Measurements from ENCODE around the gene DES. TPM values are rescaled to one million over a fixed set of nuclear protein-coding genes. Genes with fewer than 3 reads are reported as not detected.
"Not testable (repeated sequence)": the region's sequence is repeated elsewhere in the genome, so short reads cannot be mapped to it uniquely, and the experiment has no call there.

The DES gene
- polyA plus RNA-seq, 1 experiment, result 19.8 TPM

DNA sequence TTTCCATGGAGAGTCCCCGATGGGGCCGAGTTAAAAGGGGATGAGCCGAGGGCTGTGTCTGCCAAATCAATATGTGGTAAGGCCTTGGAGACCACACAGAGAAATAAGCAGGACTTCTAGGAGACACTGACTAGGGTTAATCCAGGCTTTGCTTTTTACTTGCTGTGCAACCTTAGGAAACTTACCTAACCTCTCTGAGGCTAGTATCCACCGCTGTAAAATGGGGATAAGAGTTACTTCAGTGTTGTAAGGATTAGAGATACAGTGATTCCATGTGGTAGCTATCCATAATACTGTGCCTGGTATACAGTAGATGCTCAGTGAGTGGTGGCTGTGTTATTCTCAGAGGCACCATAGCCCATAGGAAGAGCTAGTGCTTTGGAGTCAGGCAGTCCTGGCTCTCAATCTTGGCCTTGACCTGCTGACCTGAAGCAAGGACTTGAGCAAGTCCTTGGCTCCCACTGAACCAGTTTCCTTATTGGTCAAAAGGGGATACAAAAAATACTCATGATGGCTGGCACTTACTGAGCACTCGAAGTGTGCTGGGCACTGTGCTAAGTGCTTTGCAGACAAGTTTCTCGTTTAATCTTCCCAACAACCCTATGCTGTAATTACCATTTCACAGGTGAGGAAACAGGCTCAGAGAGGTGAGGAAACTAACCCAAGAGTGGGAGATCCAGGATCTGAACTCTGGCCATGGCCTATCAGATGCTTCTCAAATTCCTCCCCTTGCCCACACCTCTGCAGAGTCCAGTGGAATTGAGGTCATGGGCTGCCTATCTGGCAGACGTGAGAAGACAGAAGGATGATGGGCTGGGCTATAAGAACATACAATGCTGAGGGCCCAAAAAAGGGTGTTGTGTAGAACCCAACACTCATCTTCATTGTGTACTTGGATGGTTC, 12.0 kb upstream of the DES start:
- TF ChIP-seq, protein P1, sequence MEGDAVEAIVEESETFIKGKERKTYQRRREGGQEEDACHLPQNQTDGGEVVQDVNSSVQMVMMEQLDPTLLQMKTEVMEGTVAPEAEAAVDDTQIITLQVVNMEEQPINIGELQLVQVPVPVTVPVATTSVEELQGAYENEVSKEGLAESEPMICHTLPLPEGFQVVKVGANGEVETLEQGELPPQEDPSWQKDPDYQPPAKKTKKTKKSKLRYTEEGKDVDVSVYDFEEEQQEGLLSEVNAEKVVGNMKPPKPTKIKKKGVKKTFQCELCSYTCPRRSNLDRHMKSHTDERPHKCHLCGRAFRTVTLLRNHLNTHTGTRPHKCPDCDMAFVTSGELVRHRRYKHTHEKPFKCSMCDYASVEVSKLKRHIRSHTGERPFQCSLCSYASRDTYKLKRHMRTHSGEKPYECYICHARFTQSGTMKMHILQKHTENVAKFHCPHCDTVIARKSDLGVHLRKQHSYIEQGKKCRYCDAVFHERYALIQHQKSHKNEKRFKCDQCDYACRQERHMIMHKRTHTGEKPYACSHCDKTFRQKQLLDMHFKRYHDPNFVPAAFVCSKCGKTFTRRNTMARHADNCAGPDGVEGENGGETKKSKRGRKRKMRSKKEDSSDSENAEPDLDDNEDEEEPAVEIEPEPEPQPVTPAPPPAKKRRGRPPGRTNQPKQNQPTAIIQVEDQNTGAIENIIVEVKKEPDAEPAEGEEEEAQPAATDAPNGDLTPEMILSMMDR (IDR thresholded peaks at IDR 0.05; ENCODE audit: low read depth, low read length), result no peak
- DNase-seq (ENCODE audit: low read depth, low spot score), result no peak
- Histone ChIP-seq H3K4me3 (ENCODE audit: low read depth, low read length) (no peak overlapping the region), H3K27ac (ENCODE audit: low read depth, low read length) (peak overlapping the region; percentile 93), H3K27me3 (ENCODE audit: control insufficient read depth, insufficient read depth, low read length) (no peaks in the 10 kb centered on the region), H3K9me3 (ENCODE audit: control insufficient read depth, insufficient read depth, low read length) (no peaks in the 10 kb centered on the region)
- POLR2A ChIA-PET, result interaction anchor here (0.7 to 0.8 kb wide), 2 partner anchors 47 to 728 kb away, joined by 3 read pairs; no protein-coding TSS in a partner anchor
- CTCF ChIA-PET, result interaction anchor here (1.0 to 7.0 kb wide), 2 partner anchors 122 to 154 kb away, joined by 6 to 270 read pairs; no protein-coding TSS in a partner anchor

DNA sequence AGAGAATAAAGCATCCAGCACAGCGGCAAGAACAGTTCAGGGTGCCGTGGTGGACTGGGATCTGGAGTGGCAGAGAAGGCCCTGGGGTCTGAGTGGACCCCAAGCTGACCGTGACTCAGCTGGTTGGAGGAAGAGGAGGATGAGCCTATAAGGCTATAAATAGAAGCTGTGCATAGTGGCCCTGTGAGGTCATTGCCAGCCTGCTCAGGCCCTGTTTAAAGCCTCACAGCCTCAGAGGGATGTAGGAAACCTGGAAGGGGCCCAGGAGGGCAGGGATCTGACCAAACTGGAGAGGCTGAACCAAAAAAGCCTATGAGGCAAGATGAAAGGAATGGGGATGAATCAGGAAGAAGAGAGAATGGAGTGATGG, 11.3 kb upstream of the DES start:
- POLR2A ChIA-PET, result interaction anchor here (0.8 kb wide), 1 partner anchor 46 kb away, joined by 3 read pairs; no protein-coding TSS in a partner anchor
- no peaks in the 10 kb centered on the region for H3K27me3 ChIP-seq (ENCODE audit: control insufficient read depth, insufficient read depth, low read length)
- TF ChIP-seq, protein P1 (IDR thresholded peaks at IDR 0.05; ENCODE audit: low read depth, low read length), result no peak

DNA sequence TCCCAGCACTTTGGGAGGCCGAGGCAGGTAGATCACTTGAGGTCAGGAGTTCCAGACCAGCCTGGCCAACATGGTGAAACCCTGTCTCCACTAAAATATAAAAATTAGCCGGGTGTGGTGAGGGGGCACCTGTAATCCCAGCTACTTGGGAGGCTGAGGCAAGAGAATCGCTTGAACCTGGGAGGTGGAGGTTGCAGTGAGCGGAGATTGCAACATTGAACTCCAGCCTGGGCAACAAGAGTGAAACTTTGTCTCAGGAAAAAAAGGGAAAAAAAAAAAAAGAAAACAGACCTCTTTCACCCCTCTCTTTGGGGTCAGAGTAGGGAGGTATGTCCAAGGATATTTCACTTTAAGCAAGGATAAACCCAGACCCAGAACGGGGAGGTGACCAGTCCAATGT, 10.8 kb upstream of the DES start:
- peak overlapping the region; percentile 93 for H3K27ac ChIP-seq (ENCODE audit: low read depth, low read length)
- CTCF ChIA-PET, result interaction anchor here (1.2 to 3.0 kb wide), 2 partner anchors 69 to 123 kb away, joined by 4 to 9 read pairs; no protein-coding TSS in a partner anchor
- DNase-seq (ENCODE audit: low read depth, low spot score); H3K27me3 ChIP-seq (ENCODE audit: control insufficient read depth, insufficient read depth, low read length); H3K9me3 ChIP-seq (ENCODE audit: control insufficient read depth, insufficient read depth, low read length); H3K4me3 ChIP-seq (ENCODE audit: low read depth, low read length): not testable (repeated sequence)
- POLR2A ChIA-PET, result interaction anchor here (0.8 kb wide), 1 partner anchor 46 kb away, joined by 3 read pairs; no protein-coding TSS in a partner anchor

More for the DNA sequence above, 11.3 kb upstream of the DES start:
- H3K27ac ChIP-seq (ENCODE audit: low read depth, low read length), result peak overlapping the region; percentile 93
- peak; percentile 88 for DNase-seq (ENCODE audit: low read depth, low spot score)
- 0 out of 2 replicates have a peak, but pooled peaks cover 2% of the 10 kb centered on the region for H3K9me3 ChIP-seq (ENCODE audit: control insufficient read depth, insufficient read depth, low read length)
- CTCF ChIA-PET, result no interaction called here
- no peak overlapping the region for H3K4me3 ChIP-seq (ENCODE audit: low read depth, low read length)

DNA sequence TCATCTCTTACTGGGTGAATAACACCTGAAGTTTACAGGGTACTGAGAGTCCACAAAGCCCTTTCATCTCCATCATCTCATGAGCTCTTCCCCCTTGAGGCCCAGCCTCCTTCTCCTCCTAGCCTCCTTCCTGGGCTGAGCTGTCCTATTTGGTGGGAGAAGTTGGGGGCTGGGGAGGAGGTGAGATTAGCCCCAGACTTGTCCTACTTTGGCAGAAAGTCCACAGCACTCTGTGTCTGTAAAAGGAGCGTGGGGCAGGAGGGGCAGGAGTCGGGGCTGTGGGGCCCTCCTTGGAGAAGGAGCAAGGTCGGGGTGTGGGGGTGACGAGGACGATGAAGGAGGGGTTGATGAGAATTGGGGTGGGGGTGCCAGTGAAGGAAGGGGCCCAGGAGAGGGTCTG, 10.0 kb upstream of the DES start:
- H3K27me3 ChIP-seq (ENCODE audit: control insufficient read depth, insufficient read depth, low read length), result no peaks in the 10 kb centered on the region
- CTCF ChIA-PET, result interaction anchor here (0.7 to 3.0 kb wide), 3 partner anchors 50 to 122 kb away, joined by 3 to 9 read pairs (median 4); no protein-coding TSS in a partner anchor
- no peak for DNase-seq (ENCODE audit: low read depth, low spot score)
- POLR2A ChIA-PET, result interaction anchor here (1.0 kb wide), 1 partner anchor 91 kb away, joined by 5 read pairs; the partner anchor contains the start of gene GMPPA
- no peak overlapping the region for H3K4me3 ChIP-seq (ENCODE audit: low read depth, low read length)
- H3K27ac ChIP-seq (ENCODE audit: low read depth, low read length), result no peak overlapping the region
- H3K9me3 ChIP-seq (ENCODE audit: control insufficient read depth, insufficient read depth, low read length), result 0 out of 2 replicates have a peak, but pooled peaks cover 9% of the 10 kb centered on the region
- TF ChIP-seq, protein P1 (IDR thresholded peaks at IDR 0.05; ENCODE audit: low read depth, low read length), result no peak

DNA sequence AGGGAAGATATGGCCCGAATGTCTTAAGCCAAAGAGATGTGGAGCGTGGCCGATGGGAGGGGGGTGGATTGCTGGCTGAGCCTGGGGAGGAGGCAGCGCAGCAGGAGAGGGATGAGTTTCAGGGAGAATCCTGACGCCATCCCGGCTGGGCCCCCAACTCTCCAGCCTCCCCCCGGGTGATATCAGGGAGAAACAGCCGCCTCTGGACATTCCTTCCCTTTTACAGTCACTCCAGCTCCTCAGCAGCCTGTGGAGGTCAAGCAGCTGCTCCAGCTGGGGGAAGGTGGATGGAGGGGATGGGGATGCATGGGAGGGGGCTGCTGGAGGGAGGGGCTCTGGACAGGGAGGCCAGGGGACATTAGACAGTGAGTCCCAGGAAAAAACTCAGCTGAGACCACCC, 9.5 kb upstream of the DES start:
- CTCF ChIA-PET, result interaction anchor here (0.7 to 3.0 kb wide), 4 partner anchors 50 to 122 kb away, joined by 3 to 9 read pairs (median 4); no protein-coding TSS in a partner anchor
- no peak overlapping the region for H3K4me3 ChIP-seq (ENCODE audit: low read depth, low read length)
- 0 out of 2 replicates have a peak, but pooled peaks cover 11% of the 10 kb centered on the region for H3K9me3 ChIP-seq (ENCODE audit: control insufficient read depth, insufficient read depth, low read length)
- POLR2A ChIA-PET, result interaction anchor here (1.0 kb wide), 1 partner anchor 90 kb away, joined by 5 read pairs; the partner anchor contains the start of gene GMPPA
- DNase-seq (ENCODE audit: low read depth, low spot score), result no peak
- TF ChIP-seq, protein P1 (IDR thresholded peaks at IDR 0.05; ENCODE audit: low read depth, low read length), result no peak
- peak overlapping the region; percentile 11 for H3K27ac ChIP-seq (ENCODE audit: low read depth, low read length)
- no peaks in the 10 kb centered on the region for H3K27me3 ChIP-seq (ENCODE audit: control insufficient read depth, insufficient read depth, low read length)
